Measurements from ENCODE around the gene DNAJC5G. TPM values are rescaled to one million over a fixed set of nuclear protein-coding genes. Genes with fewer than 3 reads are reported as not detected.

The DNAJC5G gene
- total and polyA plus RNA-seq, 2 of the 13 experiments (the other 11 are each of a cell fraction or from before 2014, with no cell fraction given): 0.05 TPM; not detected in 1

DNA sequence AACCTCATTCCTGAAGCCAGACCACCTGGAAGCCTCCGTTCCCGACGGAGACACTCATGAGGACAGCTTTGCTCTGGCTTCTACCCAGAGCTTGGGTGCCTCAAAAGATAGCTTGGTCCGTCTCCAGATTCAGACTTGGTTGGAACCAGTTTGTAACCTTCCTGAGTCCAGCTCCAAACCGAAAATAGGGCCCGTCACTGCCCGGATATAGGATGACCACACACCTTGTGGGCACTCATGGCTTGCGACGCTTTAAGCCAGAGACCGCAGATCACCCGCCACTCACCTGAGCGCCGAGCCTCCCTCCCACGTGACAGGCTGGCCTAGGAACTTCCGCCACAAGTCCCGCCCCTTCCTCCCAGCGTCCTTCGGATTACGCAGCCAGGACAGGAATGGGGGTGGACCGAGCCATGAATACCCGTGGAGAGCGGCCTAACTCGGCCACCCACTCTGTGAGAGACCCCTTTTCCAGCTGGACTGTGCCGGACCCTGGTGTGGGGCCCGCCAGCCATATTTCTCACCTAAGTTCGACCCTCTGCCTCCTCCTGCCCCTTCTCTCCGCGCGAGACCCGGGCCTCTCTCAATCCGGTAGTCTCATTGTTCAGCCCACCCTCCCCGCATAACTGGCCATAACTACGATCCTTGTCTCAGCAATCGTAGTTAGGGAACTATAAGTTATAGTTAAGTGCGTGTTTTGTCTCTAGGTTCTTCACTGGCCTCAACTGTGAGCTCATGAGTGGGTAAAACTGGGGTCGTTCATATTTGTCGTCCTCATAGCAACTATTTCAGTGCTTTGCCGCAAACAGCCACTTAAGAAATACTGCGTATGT is 47.7 kb downstream of the DNAJC5G start, which contains the start of gene MPV17 (continued):
- TF ChIP-seq, protein P1, sequence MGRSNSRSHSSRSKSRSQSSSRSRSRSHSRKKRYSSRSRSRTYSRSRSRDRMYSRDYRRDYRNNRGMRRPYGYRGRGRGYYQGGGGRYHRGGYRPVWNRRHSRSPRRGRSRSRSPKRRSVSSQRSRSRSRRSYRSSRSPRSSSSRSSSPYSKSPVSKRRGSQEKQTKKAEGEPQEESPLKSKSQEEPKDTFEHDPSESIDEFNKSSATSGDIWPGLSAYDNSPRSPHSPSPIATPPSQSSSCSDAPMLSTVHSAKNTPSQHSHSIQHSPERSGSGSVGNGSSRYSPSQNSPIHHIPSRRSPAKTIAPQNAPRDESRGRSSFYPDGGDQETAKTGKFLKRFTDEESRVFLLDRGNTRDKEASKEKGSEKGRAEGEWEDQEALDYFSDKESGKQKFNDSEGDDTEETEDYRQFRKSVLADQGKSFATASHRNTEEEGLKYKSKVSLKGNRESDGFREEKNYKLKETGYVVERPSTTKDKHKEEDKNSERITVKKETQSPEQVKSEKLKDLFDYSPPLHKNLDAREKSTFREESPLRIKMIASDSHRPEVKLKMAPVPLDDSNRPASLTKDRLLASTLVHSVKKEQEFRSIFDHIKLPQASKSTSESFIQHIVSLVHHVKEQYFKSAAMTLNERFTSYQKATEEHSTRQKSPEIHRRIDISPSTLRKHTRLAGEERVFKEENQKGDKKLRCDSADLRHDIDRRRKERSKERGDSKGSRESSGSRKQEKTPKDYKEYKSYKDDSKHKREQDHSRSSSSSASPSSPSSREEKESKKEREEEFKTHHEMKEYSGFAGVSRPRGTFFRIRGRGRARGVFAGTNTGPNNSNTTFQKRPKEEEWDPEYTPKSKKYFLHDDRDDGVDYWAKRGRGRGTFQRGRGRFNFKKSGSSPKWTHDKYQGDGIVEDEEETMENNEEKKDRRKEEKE (IDR thresholded peaks at IDR 0.05): no peak
- TF ChIP-seq MYNN (CRISPR knock-in tag; IDR thresholded peaks at IDR 0.05; ENCODE audit: low read depth): peak; percentile 90
- TF ChIP-seq IKZF1 (IDR thresholded peaks at IDR 0.05): no peak
- peak; percentile 5; the same call in 1 of the 2 replicates for TF ChIP-seq BCL6 (CRISPR knock-in tag; IDR thresholded peaks at IDR 0.05)
- peak; percentile 18 for TF ChIP-seq RARA (CRISPR knock-in tag; IDR thresholded peaks at IDR 0.05)
- no peak for TF ChIP-seq SRSF9 (IDR thresholded peaks at IDR 0.05; ENCODE audit: borderline replicate concordance, insufficient read depth, low read depth, low read length, poor library complexity, severe bottlenecking)
- TF ChIP-seq ZNF891 (CRISPR knock-in tag; IDR thresholded peaks at IDR 0.05): peak; percentile 91
- peak; percentile 79; the same call in 1 of the 2 replicates for TF ChIP-seq POLR2AphosphoS2 (IDR thresholded peaks at IDR 0.05; ENCODE audit: low read depth, low read length)
- TF ChIP-seq ZNF256 (CRISPR knock-in tag; conservative IDR thresholded peaks at IDR 0.05): 0 out of 2 replicates have a peak, but pooled peaks have one; percentile 17
- peak; percentile 97 for TF ChIP-seq ZNF747 (CRISPR knock-in tag; IDR thresholded peaks at IDR 0.05; ENCODE audit: borderline replicate concordance)
- peak; percentile 96; the same call in 1 of the 2 replicates for TF ChIP-seq ZNF124 (CRISPR knock-in tag; IDR thresholded peaks at IDR 0.05)
- TF ChIP-seq, protein P2, sequence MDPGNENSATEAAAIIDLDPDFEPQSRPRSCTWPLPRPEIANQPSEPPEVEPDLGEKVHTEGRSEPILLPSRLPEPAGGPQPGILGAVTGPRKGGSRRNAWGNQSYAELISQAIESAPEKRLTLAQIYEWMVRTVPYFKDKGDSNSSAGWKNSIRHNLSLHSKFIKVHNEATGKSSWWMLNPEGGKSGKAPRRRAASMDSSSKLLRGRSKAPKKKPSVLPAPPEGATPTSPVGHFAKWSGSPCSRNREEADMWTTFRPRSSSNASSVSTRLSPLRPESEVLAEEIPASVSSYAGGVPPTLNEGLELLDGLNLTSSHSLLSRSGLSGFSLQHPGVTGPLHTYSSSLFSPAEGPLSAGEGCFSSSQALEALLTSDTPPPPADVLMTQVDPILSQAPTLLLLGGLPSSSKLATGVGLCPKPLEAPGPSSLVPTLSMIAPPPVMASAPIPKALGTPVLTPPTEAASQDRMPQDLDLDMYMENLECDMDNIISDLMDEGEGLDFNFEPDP (CRISPR knock-in tag; conservative IDR thresholded peaks at IDR 0.05): 0 out of 2 replicates have a peak, but pooled peaks have one; percentile 93
- TF ChIP-seq ZNF263 (CRISPR knock-in tag; IDR thresholded peaks at IDR 0.05): peak; percentile 55; the same call in 1 of the 2 replicates
- TF ChIP-seq ASH2L (IDR thresholded peaks at IDR 0.05; ENCODE audit: insufficient read length, low read depth, low read length): peak; percentile 95
- no peak for TF ChIP-seq ZNF564 (CRISPR knock-in tag; IDR thresholded peaks at IDR 0.05)
- TF ChIP-seq CEBPB (IDR thresholded peaks at IDR 0.05; ENCODE audit: borderline replicate concordance, low read depth, low read length): peak; percentile 66; the same call in 1 of the 2 replicates
- TF ChIP-seq SMAD3 (CRISPR knock-in tag; IDR thresholded peaks at IDR 0.05): 0 out of 2 replicates have a peak, but pooled peaks have one; percentile 67
- TF ChIP-seq ZNF777 (CRISPR knock-in tag; IDR thresholded peaks at IDR 0.05): peak; percentile 54
- TF ChIP-seq KLF9 (CRISPR knock-in tag; IDR thresholded peaks at IDR 0.05; ENCODE audit: low read depth): no peak
- TF ChIP-seq RFX3 (CRISPR knock-in tag; IDR thresholded peaks at IDR 0.05): 0 out of 2 replicates have a peak, but pooled peaks have one; percentile 19
- peak; percentile 76; the same call in 1 of the 2 replicates for TF ChIP-seq PITX1 (CRISPR knock-in tag; IDR thresholded peaks at IDR 0.05)
- no peak for TF ChIP-seq NR1H2 (CRISPR knock-in tag; IDR thresholded peaks at IDR 0.05; ENCODE audit: borderline replicate concordance, low read depth)
- TF ChIP-seq, protein P3, sequence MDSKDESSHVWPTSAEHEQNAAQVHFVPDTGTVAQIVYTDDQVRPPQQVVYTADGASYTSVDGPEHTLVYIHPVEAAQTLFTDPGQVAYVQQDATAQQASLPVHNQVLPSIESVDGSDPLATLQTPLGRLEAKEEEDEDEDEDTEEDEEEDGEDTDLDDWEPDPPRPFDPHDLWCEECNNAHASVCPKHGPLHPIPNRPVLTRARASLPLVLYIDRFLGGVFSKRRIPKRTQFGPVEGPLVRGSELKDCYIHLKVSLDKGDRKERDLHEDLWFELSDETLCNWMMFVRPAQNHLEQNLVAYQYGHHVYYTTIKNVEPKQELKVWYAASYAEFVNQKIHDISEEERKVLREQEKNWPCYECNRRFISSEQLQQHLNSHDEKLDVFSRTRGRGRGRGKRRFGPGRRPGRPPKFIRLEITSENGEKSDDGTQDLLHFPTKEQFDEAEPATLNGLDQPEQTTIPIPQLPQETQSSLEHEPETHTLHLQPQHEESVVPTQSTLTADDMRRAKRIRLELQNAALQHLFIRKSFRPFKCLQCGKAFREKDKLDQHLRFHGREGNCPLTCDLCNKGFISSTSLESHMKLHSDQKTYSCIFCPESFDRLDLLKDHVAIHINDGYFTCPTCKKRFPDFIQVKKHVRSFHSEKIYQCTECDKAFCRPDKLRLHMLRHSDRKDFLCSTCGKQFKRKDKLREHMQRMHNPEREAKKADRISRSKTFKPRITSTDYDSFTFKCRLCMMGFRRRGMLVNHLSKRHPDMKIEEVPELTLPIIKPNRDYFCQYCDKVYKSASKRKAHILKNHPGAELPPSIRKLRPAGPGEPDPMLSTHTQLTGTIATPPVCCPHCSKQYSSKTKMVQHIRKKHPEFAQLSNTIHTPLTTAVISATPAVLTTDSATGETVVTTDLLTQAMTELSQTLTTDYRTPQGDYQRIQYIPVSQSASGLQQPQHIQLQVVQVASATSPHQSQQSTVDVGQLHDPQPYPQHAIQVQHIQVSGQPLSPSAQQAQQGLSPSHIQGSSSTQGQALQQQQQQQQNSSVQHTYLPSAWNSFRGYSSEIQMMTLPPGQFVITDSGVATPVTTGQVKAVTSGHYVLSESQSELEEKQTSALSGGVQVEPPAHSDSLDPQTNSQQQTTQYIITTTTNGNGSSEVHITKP (CRISPR knock-in tag; IDR thresholded peaks at IDR 0.05; ENCODE audit: low read depth): peak; percentile 94
